K562 (cell line): ENCODE data around the gene GFAP. TPM values are rescaled to one million over a fixed set of nuclear protein-coding genes. Genes with fewer than 3 reads are reported as not detected.

Experiments
- C11orf30 ChIP-seq: fragments of 450-650 bp; IDR thresholded peaks from 2 replicates; pipeline ENCODE4 v1.6.1; 2016; ENCODE audit warnings: low read depth, mild to moderate bottlenecking
- CEBPG ChIP-seq, 3 experiments: fragments of 200-800 bp in 1 of 3; sonication (Bioruptor generic) in 1 of 3; sonication (generic) in 1 of 3; formaldehyde crosslinking in 1 of 3; IDR thresholded peaks in 2 of 3; conservative IDR thresholded peaks in 1 of 3; 2 replicates each; pipeline versions ENCODE4 v1.6.1 to v1.8.0; 2016 to 2022; ENCODE audit warnings: missing compliant biosample characterization in 2 of 3, missing genetic modification characterization in 2 of 3, mild to moderate bottlenecking in 1 of 3, missing genetic modification reagents in 1 of 3
- CHD2 ChIP-seq: IDR thresholded peaks from 2 replicates; pipeline ENCODE4 v1.6.1; 2011; ENCODE audit warnings: low read depth, low read length
- TGIF2 ChIP-seq: sonication (generic); formaldehyde crosslinking; IDR thresholded peaks from 2 replicates; pipeline ENCODE4 v1.8.1; 2022; ENCODE audit warnings: mild to moderate bottlenecking, missing genetic modification reagents, moderate library complexity
- YY1 ChIP-seq, 3 experiments: IDR thresholded peaks; 2 replicates each; pipeline ENCODE4 v1.6.1; 2011; ENCODE audit warnings: low read length in 2 of 3, mild to moderate bottlenecking in 2 of 3, moderate library complexity in 2 of 3, borderline replicate concordance in 1 of 3, control low read depth in 1 of 3, low read depth in 1 of 3; ENCODE audit not compliant: insufficient read depth in 3 of 3, insufficient replicate concordance in 2 of 3, control insufficient read depth in 1 of 3, insufficient read length in 1 of 3; ENCODE audit errors: extremely low read depth in 1 of 3
- ZNF175 ChIP-seq: fragments of 200-800 bp; sonication (Bioruptor generic); IDR thresholded peaks from 2 replicates; pipeline ENCODE4 v1.6.1; 2016; ENCODE audit warnings: low read depth, mild to moderate bottlenecking, missing genetic modification characterization, missing compliant biosample characterization
- polyA plus RNA-seq, 8 experiments: library from polyadenylated mRNA; depleted of rRNA in 4 of 8; stranded (reverse) in 5 of 8; unstranded in 3 of 8; fragments of >200 nt; fragmentation: Nextera tagmentation in 2 of 8; fragmentation: Illumina TruSeq in 1 of 8; extraction: Ambion mirVana in 2 of 8; extraction: Trizol in 1 of 8; gene quantifications; 2 replicates each; pipeline versions ENCODE4 v1.2.1 to v1.2.3, GENCODE V29; 2011 to 2014; ENCODE audit warnings: inconsistent platforms in 1 of 8, missing spikeins in 1 of 8
- total RNA-seq, 7 experiments: library from RNA; depleted of rRNA in 6 of 7; stranded (reverse); fragments of >200 nt in 6 of 7; fragmentation: Illumina TruSeq in 2 of 7; extraction: Trizol in 2 of 7; gene quantifications; 2 replicates each; pipeline versions ENCODE4 v1.2.1 to v1.2.3, GENCODE V29; 2011 to 2021; ENCODE audit warnings: low replicate concordance in 1 of 7
- TF ChIP-seq, protein P1 (sequence below): fragments of 200-400 bp; formaldehyde crosslinking; IDR thresholded peaks from 2 replicates; pipeline ENCODE4 v1.6.1; 2017; ENCODE audit warnings: mild to moderate bottlenecking, low read depth, low read length, moderate library complexity
- TF ChIP-seq, protein P2 (sequence below): fragments of 250-450 bp; sonication (Bioruptor Pico); IDR thresholded peaks from 2 replicates; pipeline ENCODE4 v1.4.0; 2020
- TF ChIP-seq, protein P3 (sequence below): sonication (generic); formaldehyde crosslinking; IDR thresholded peaks from 2 replicates; pipeline ENCODE4 v1.8.1; 2023; ENCODE audit warnings: mild to moderate bottlenecking, missing genetic modification reagents
- TF ChIP-seq, protein P4 (sequence below): fragments of 450-650 bp; conservative IDR thresholded peaks from 2 replicates; pipeline ENCODE4 v1.6.1; 2016; ENCODE audit warnings: missing genetic modification characterization, low read depth, mild to moderate bottlenecking, missing compliant biosample characterization, moderate library complexity
- TF ChIP-seq, protein P5 (sequence below): sonication (generic); formaldehyde crosslinking; IDR thresholded peaks from 2 replicates; pipeline ENCODE4 v1.5.0; 2020; ENCODE audit warnings: missing genetic modification reagents

The GFAP gene
- total and polyA plus RNA-seq, 9 of the 15 experiments (the other 6 are each of a cell fraction or from before 2014, with no cell fraction given) = 0.07 to 1.4 (median 0.60) TPM; not detected in 1

DNA sequence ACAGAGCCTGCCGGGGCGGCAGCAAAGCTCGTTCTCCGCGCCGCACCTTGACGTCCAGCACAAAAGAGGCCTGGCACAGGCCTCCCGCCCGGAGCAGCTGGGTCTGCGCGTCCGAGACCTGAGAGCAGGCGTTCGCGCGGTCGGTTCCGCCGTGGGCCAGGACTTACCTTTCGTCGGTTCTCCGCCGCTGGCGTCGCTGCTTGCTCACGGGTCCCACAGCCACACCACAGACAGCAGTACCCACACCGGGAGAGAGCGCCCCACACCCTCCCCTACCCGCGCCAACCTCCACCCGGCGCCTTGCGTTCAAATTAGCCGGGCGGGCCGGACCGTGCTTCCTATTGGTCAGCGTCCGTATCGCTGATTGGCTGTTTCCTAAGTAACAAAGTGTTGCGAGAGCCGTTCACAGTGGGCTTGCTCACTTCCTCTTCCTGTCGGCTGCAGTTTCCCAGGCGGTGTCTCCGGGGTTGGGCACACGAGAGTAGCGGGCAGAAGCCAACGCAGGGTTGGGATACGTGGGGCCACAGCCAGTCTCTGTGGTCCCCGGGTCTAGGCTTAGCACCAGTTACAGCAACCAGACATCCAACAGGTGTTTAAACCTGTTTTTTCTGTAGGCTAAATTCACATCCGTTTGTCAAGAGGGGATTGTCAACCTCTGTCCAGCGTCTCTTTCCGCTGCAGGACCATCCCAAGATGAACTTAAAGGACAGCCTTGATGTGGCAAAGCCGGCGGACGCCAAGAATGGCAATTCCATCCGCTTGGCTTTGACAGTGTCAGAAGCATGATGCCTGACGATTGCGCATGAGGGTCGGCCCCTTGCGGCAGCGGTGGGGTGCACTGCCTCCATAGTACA lies 32.4 kb upstream of the GFAP start, which contains the start of gene KIF18B (continued):
- TF ChIP-seq, protein P1, sequence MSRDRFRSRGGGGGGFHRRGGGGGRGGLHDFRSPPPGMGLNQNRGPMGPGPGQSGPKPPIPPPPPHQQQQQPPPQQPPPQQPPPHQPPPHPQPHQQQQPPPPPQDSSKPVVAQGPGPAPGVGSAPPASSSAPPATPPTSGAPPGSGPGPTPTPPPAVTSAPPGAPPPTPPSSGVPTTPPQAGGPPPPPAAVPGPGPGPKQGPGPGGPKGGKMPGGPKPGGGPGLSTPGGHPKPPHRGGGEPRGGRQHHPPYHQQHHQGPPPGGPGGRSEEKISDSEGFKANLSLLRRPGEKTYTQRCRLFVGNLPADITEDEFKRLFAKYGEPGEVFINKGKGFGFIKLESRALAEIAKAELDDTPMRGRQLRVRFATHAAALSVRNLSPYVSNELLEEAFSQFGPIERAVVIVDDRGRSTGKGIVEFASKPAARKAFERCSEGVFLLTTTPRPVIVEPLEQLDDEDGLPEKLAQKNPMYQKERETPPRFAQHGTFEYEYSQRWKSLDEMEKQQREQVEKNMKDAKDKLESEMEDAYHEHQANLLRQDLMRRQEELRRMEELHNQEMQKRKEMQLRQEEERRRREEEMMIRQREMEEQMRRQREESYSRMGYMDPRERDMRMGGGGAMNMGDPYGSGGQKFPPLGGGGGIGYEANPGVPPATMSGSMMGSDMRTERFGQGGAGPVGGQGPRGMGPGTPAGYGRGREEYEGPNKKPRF = no peak
- TF ChIP-seq, protein P2, sequence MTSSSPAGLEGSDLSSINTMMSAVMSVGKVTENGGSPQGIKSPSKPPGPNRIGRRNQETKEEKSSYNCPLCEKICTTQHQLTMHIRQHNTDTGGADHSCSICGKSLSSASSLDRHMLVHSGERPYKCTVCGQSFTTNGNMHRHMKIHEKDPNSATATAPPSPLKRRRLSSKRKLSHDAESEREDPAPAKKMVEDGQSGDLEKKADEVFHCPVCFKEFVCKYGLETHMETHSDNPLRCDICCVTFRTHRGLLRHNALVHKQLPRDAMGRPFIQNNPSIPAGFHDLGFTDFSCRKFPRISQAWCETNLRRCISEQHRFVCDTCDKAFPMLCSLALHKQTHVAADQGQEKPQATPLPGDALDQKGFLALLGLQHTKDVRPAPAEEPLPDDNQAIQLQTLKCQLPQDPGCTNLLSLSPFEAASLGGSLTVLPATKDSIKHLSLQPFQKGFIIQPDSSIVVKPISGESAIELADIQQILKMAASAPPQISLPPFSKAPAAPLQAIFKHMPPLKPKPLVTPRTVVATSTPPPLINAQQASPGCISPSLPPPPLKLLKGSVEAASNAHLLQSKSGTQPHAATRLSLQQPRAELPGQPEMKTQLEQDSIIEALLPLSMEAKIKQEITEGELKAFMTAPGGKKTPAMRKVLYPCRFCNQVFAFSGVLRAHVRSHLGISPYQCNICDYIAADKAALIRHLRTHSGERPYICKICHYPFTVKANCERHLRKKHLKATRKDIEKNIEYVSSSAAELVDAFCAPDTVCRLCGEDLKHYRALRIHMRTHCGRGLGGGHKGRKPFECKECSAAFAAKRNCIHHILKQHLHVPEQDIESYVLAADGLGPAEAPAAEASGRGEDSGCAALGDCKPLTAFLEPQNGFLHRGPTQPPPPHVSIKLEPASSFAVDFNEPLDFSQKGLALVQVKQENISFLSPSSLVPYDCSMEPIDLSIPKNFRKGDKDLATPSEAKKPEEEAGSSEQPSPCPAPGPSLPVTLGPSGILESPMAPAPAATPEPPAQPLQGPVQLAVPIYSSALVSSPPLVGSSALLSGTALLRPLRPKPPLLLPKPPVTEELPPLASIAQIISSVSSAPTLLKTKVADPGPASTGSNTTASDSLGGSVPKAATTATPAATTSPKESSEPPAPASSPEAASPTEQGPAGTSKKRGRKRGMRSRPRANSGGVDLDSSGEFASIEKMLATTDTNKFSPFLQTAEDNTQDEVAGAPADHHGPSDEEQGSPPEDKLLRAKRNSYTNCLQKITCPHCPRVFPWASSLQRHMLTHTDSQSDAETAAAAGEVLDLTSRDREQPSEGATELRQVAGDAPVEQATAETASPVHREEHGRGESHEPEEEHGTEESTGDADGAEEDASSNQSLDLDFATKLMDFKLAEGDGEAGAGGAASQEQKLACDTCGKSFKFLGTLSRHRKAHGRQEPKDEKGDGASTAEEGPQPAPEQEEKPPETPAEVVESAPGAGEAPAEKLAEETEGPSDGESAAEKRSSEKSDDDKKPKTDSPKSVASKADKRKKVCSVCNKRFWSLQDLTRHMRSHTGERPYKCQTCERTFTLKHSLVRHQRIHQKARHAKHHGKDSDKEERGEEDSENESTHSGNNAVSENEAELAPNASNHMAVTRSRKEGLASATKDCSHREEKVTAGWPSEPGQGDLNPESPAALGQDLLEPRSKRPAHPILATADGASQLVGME = peak; percentile 41; the same call in 1 of the 2 replicates
- TF ChIP-seq TGIF2 (CRISPR knock-in tag) (peak; percentile 28; the same call in 1 of the 2 replicates), C11orf30 (peak; percentile 66; the same call in 1 of the 2 replicates), CHD2 (peak; percentile 92), ZNF175 (CRISPR knock-in tag) (peak; percentile 62; the same call in 1 of the 2 replicates), YY1 (IDR thresholded peaks at IDR 0.05; ENCODE audit: borderline replicate concordance in 1 of 3, control insufficient read depth in 1 of 3, extremely low read depth in 1 of 3, insufficient read depth in 3 of 3, insufficient read length in 1 of 3, insufficient replicate concordance in 2 of 3, low read depth in 1 of 3, low read length in 2 of 3) (peak in 2 of 3 experiments; percentile 5 to 51), CEBPG (CRISPR knock-in tag; IDR thresholded peaks at IDR 0.05) (peak; percentile 57), CEBPG (tag; conservative IDR thresholded peaks at IDR 0.05 in 1 of 2, IDR thresholded peaks at IDR 0.05 in 1 of 2) (peak; percentile 29 to 66; a peak in 2 of 4 replicates)
- TF ChIP-seq, protein P3, sequence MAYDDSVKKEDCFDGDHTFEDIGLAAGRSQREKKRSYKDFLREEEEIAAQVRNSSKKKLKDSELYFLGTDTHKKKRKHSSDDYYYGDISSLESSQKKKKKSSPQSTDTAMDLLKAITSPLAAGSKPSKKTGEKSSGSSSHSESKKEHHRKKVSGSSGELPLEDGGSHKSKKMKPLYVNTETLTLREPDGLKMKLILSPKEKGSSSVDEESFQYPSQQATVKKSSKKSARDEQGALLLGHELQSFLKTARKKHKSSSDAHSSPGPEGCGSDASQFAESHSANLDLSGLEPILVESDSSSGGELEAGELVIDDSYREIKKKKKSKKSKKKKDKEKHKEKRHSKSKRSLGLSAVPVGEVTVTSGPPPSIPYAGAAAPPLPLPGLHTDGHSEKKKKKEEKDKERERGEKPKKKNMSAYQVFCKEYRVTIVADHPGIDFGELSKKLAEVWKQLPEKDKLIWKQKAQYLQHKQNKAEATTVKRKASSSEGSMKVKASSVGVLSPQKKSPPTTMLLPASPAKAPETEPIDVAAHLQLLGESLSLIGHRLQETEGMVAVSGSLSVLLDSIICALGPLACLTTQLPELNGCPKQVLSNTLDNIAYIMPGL = peak; percentile 87; the same call in 1 of the 2 replicates
- TF ChIP-seq, protein P4, sequence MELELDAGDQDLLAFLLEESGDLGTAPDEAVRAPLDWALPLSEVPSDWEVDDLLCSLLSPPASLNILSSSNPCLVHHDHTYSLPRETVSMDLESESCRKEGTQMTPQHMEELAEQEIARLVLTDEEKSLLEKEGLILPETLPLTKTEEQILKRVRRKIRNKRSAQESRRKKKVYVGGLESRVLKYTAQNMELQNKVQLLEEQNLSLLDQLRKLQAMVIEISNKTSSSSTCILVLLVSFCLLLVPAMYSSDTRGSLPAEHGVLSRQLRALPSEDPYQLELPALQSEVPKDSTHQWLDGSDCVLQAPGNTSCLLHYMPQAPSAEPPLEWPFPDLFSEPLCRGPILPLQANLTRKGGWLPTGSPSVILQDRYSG (tag) = 0 out of 2 replicates have a peak, but pooled peaks have one; percentile 66
- TF ChIP-seq, protein P5, sequence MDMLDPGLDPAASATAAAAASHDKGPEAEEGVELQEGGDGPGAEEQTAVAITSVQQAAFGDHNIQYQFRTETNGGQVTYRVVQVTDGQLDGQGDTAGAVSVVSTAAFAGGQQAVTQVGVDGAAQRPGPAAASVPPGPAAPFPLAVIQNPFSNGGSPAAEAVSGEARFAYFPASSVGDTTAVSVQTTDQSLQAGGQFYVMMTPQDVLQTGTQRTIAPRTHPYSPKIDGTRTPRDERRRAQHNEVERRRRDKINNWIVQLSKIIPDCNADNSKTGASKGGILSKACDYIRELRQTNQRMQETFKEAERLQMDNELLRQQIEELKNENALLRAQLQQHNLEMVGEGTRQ = no peak
